Esophagus (tissue), 2 donors: ENCODE measurements around the gene TM4SF1. TPM values are rescaled to one million over a fixed set of nuclear protein-coding genes. Genes with fewer than 3 reads are reported as not detected.

Experiments used
- H3K27ac ChIP-seq, 2 donors: one replicate each; pipeline ENCODE4 v1.5.1; 2013; ENCODE audit warnings: low read depth in 2 of 2, mild to moderate bottlenecking in 2 of 2, inconsistent platforms in 1 of 2, low read length in 1 of 2, moderate library complexity in 1 of 2
- H3K27me3 ChIP-seq, 2 donors: one replicate each; pipeline ENCODE4 v1.6.1; 2013; ENCODE audit warnings: low read length in 2 of 2, control low read depth in 1 of 2, mild to moderate bottlenecking in 1 of 2; ENCODE audit not compliant: insufficient read depth in 2 of 2, control insufficient read depth in 1 of 2
- H3K36me3 ChIP-seq, 2 donors: one replicate each; pipeline ENCODE4 v1.6.1; 2013; ENCODE audit warnings: low read length in 1 of 2; ENCODE audit not compliant: control insufficient read depth in 2 of 2, insufficient read depth in 2 of 2
- H3K4me1 ChIP-seq, 2 donors: one replicate each; pipeline ENCODE4 v1.6.1; 2013; ENCODE audit warnings: low read length in 1 of 2; ENCODE audit not compliant: control insufficient read depth in 2 of 2, insufficient read depth in 2 of 2
- H3K4me3 ChIP-seq, 2 donors: one replicate each; pipeline ENCODE4 v1.5.1; 2013; ENCODE audit warnings: low read length in 2 of 2, mild to moderate bottlenecking in 2 of 2, low read depth in 1 of 2, moderate library complexity in 1 of 2
- H3K9me3 ChIP-seq, 2 donors: one replicate each; pipeline ENCODE4 v1.6.1; 2013; ENCODE audit warnings: mild to moderate bottlenecking in 2 of 2, low read depth in 1 of 2, low read length in 1 of 2, moderate library complexity in 1 of 2; ENCODE audit not compliant: control insufficient read depth in 2 of 2, insufficient read depth in 1 of 2
- WGBS, 2 donors: extraction: QIAGEN DNeasy Blood & Tissue Kit; methylation state at CpG; one replicate each; pipeline ENCODE4 v1.1.7; 2013; 5-methylcytosine and 5-hydroxymethylcytosine counted together
- polyA plus RNA-seq, 2 donors: library from polyadenylated mRNA; stranded (reverse); fragments of 200-250 nt; gene quantifications; one replicate each; pipeline ENCODE4 v1.2.3, GENCODE V29; 2013
- donor health status: healthy with polysubstance abuse.
- donor health status: Bipolar disorder and iron deficiency.

The TM4SF1 gene
- polyA plus RNA-seq, 2 donors: 127 to 172 TPM

DNA sequence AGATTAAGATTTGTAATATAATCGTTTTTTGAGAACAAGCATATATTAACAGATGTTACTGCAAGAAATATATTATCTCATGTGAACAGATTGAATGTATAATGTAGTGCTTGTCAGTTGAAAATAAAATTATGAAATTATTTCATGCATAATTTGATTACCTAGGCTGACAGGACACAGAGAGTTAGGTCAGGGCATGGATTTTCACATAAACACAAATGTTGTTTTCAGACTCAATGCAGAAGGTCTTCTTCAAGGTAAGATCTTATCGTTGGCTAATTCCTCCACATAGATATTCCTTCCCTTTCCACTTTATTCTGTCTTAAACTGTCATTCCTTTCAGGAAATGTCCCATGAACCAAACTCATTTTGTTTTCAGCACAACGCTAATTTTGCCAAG is 20.1 kb upstream of the TM4SF1 start:
- H3K27ac ChIP-seq: no peak overlapping the region
- WGBS, 2 donors: 73 to 77% methylated on average over 3 of the region's 3 CpGs
- peaks cover 0 to 6% of the 10 kb centered on the region in 2 donors for H3K4me1 ChIP-seq

DNA sequence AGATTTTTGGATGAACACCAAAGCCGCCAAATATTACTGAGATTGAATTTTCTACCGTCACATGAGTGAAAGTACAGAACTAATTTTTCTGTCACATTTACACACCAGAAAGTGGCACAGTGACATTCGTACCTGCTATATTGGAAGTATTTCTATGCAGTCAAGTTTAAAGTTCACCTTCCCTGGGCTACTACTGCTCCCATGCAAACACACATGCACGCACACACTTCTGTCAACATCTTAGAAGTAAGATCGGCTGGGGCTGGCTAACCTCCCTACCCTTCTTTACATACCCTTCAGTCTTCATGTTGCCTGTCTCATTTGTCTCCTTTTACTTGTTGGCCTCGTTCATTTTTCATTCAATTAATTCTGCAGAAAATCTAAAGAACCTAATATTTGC is 19.0 kb upstream of the TM4SF1 start:
- Histone ChIP-seq H3K9me3 (no peaks in the 10 kb centered on the region), H3K4me3 (no peak overlapping the region), H3K36me3 (no peaks in the 10 kb centered on the region), H3K27me3 (no peaks in the 10 kb centered on the region), H3K27ac (peak overlapping the region in 1 of 2 donors; percentile 55), H3K4me1 (peaks cover 0 to 6% of the 10 kb centered on the region in 2 donors)
- WGBS, 2 donors: 89 to 92% methylated on average over 6 of the region's 6 CpGs

More for the DNA sequence above, 20.1 kb upstream of the TM4SF1 start:
- Histone ChIP-seq H3K9me3 (no peaks in the 10 kb centered on the region), H3K27me3 (no peaks in the 10 kb centered on the region), H3K36me3 (no peaks in the 10 kb centered on the region), H3K4me3 (no peak overlapping the region)

DNA sequence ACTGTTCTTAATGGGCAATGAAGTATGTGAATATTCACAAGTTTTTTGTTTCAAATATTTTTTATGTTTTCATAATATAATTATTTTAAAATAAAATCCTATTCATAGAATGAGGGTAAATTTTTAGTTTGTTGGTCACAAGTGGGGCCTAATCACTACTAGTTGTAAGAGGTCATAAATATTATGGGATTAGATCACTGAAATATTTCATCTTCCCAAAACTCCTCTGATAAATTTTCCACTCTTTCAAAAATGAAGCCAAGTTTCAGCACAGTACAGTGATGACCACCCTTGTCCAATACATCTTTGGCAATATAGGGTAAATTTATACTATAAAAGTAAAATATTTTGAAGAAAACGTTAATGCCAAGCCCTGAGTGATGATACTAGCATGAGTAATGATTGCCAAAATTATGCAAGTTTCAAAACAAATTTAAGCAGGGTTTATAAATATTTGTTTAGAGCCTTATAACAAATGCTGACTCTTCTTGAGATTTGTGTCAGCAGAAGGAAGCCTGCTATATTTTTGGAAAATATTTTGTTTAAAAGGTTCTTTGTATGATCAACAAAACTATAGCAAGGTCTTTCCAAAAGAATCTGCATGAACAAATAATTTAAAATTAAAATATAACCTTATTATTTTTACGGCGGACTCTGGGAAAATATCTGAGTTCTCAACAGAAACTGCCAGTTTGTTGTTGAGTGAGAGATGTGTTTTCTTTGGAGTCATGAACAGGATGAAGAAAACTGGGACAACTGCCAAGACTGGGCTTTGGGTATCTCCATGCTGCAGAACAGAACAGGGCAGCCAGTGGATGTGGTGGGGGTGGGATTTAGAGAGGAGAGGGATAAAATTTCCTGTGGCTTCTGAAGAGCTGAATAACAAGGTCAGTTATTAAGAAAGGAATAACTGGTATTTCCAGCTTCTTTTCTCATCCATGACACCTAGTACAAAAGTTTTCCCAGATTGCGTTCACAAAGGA is 17.9 kb upstream of the TM4SF1 start:
- H3K9me3 ChIP-seq: no peaks in the 10 kb centered on the region
- H3K36me3 ChIP-seq: no peaks in the 10 kb centered on the region
- H3K4me1 ChIP-seq: peaks cover 0 to 11% of the 10 kb centered on the region in 2 donors
- peak overlapping the region in 1 of 2 donors; percentile 55 for H3K27ac ChIP-seq
- WGBS, 2 donors: 43 to 54% methylated on average over 4 of the region's 4 CpGs
- no peak overlapping the region for H3K4me3 ChIP-seq
- no peaks in the 10 kb centered on the region for H3K27me3 ChIP-seq

DNA sequence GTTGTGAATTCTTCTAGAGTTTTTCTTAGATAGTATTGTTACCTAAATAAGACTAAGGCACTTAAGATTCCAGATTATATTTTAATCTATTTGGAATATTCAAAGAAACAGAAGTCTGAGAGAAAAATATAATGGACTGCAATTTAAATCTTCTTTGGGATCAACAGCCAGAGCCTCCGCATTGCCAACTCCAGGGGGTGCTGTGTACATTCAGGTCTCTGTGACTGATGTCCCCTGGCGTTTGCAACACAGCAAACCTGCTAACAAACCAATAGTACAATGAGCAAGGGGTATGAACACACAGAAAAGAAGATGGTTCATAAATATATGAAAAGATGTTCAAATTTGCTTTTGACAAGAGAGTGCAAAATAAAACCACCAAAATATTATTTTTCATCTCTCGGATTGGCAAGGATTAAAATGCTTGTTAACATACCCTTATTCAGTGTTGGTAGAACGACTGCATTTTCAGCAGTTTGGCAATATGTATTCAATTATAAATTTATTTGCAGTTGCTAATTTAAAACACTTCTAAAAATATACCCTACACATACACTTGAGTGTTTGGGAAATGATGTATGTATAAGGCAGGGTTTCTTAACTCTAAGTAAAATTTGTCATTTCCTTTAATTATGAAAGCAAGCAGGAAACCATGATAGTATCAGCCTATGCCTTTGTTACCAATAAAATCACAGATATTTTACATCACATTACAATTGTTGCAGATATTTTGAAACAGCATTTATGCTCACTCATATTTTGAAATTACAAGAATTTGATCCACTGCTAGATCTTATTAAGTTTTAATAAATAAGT is 16.1 kb upstream of the TM4SF1 start:
- no peaks in the 10 kb centered on the region for H3K27me3 ChIP-seq
- no peak overlapping the region for H3K27ac ChIP-seq
- no peaks in the 10 kb centered on the region for H3K36me3 ChIP-seq
- H3K4me1 ChIP-seq: peaks cover 0 to 11% of the 10 kb centered on the region in 2 donors
- WGBS, 2 donors: 44 to 45% methylated on average over 4 of the region's 4 CpGs
- no peak overlapping the region for H3K4me3 ChIP-seq
- no peaks in the 10 kb centered on the region for H3K9me3 ChIP-seq

DNA sequence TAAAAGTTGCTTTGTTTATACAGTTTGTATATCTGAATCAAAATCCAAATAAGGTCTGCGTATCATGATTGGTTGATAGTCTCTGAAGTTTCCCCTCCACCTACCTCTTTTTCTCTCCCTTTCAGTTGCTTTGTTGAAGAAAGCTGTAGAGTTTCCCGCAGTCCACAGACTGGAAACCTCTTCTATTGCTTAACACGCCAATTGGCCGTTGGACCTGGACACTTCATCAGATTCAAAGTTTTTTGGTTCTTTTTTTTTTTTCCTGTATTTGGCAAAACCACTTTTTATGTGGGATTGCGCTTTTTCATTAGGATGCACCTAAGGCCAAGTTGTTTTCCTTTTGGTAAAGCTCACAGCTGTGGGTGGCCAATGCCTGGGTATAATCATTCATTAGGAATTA is 14.5 kb upstream of the TM4SF1 start:
- no peak overlapping the region for H3K4me3 ChIP-seq
- no peaks in the 10 kb centered on the region for H3K36me3 ChIP-seq
- H3K27me3 ChIP-seq: no peaks in the 10 kb centered on the region
- H3K4me1 ChIP-seq: peaks cover 0 to 11% of the 10 kb centered on the region in 2 donors
- WGBS, 2 donors: 74 to 77% methylated on average over 5 of the region's 5 CpGs
- no peak overlapping the region for H3K27ac ChIP-seq
- H3K9me3 ChIP-seq: no peaks in the 10 kb centered on the region

DNA sequence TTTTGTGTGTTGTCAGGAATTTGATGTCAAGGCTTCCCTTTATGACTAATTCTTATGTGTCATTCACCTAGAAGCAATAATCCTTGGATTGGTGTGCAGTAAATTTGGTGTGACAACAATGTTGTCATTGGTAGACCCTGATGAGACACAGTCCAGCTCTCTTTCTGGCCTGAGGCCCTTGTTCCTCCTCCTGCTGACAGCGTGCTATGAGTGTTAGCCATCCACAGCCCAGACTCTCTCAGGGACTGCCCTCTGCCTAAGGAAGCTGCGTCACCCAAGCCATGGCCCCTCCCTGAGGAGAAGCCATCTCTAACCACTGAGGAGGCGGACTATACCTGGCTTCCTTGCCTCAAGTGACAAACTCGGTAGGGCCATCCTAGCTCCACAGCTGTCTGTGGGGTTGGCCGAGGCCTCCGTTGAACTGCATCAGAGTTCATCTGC is 13.3 kb upstream of the TM4SF1 start:
- H3K9me3 ChIP-seq: no peaks in the 10 kb centered on the region
- H3K27me3 ChIP-seq: no peaks in the 10 kb centered on the region
- no peak overlapping the region for H3K4me3 ChIP-seq
- no peaks in the 10 kb centered on the region for H3K36me3 ChIP-seq
- 87% methylated on average over 6 of the region's 6 CpGs for WGBS, 2 donors
- peaks cover under 1 to 6% of the 10 kb centered on the region in 2 donors for H3K4me1 ChIP-seq
- H3K27ac ChIP-seq: peak overlapping the region; percentile 79 to 93

DNA sequence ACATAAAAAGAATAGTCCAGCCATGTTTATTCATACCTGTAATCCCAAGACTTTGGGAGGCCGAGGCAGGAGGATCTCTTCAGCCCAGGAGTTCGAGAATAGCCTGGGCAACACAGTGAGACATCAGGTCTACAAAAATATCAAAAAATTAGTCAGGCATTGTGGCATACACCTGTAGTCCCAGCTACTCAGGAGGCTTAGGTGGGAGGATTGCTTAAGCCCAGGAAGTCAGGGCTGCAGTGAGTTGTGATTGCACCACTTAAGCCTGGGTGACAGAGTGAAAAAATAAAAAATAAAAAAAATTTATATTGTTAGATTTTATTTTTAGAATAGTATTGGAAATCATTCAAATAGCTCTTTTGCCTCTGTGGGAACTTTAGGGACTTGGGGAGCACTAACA is 12.8 kb upstream of the TM4SF1 start:
- H3K4me3 ChIP-seq: no peak overlapping the region
- peaks cover 2 to 5% of the 10 kb centered on the region in 2 donors for H3K4me1 ChIP-seq
- WGBS, 2 donors: 88 to 90% methylated on average over 2 of the region's 2 CpGs
- no peaks in the 10 kb centered on the region for H3K36me3 ChIP-seq
- no peak overlapping the region for H3K27ac ChIP-seq
- no peaks in the 10 kb centered on the region for H3K9me3 ChIP-seq
- no peaks in the 10 kb centered on the region for H3K27me3 ChIP-seq

DNA sequence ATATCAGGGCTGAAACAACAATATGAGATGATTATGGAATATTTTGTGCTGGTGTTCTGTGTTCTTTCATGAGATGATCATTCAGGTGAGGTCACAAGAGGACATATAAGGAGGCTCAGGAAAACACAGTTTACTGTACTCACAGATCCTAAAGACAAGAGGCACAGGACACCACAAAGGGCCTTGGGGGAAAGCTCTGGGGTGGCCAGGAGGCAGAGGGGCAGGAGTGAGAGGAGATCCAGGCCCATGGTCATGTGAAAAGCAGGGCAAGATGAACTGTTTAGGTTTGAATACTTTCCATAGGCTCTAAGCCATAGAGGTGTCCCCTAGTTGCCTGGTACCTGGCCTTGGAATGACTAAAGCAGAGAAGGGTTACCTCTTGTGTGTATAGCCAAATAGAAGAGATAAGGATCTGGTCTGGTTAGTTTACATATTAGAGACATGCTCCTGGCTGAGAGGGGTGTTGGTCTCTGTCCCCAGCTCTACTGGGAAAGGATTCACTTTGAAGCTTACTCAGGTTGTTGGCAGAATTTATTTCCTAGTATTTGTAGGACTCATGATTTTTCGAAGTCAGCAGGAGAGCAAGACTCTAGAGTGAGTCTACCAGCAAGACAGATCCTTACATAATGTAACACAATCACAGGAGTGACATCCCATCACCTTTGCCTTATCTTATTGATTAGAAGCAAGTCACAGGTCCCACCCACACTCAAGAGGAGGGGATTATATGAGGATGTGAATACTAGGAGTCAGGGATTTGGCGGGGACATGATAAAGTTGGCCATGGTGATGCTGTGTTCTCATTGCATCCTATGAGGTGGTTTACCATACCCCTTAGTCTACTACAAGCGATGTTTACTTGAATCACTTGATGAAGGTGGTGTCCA is 11.3 kb upstream of the TM4SF1 start:
- H3K27me3 ChIP-seq: no peaks in the 10 kb centered on the region
- H3K9me3 ChIP-seq: no peaks in the 10 kb centered on the region
- 82 to 88% methylated on average over 3 of the region's 3 CpGs for WGBS, 2 donors
- peaks cover 5 to 6% of the 10 kb centered on the region in 2 donors for H3K4me1 ChIP-seq
- no peak overlapping the region for H3K4me3 ChIP-seq
- peak overlapping the region; percentile 91 to 97 for H3K27ac ChIP-seq
- H3K36me3 ChIP-seq: no peaks in the 10 kb centered on the region

DNA sequence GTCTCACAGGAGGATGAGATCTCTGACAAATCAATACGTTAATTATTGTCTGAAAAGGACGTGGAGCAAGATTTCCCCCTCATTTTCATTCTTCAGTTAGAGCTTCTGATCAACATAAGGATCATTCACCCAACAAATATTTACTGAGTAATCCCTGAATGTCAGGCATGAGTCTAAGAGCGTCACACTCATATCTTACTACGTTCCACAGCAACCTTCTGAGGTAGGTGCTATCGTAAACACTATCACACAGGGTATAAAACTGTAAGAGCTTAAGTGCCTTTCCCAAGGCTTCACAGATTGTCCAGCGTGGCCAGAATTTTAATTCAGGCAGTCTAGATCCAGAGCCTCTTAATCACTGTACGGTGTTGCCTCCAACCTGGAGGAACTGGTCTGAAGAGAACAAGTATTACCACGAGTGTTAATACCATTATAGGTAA is 10.6 kb upstream of the TM4SF1 start:
- Histone ChIP-seq H3K27me3 (no peaks in the 10 kb centered on the region), H3K4me1 (peaks cover 7 to 8% of the 10 kb centered on the region in 2 donors), H3K36me3 (no peaks in the 10 kb centered on the region), H3K4me3 (no peak overlapping the region), H3K27ac (peak overlapping the region; percentile 72 to 91), H3K9me3 (no peaks in the 10 kb centered on the region)
- 55 to 68% methylated on average over 8 of the region's 8 CpGs for WGBS, 2 donors
